ENCODE data around the gene DPH3. TPM values are rescaled to one million over a fixed set of nuclear protein-coding genes. Genes with fewer than 3 reads are reported as not detected.

DPH3 gene
- total RNA-seq, 3 donors from 2014 or later = 20.0 to 26.4 (median 21.0) TPM

- peak in 1 of 3 donors; percentile 75 for DNase-seq
- no peak overlapping the region for H3K4me3 ChIP-seq
- TF ChIP-seq CTCF (IDR thresholded peaks at IDR 0.05) = peak; percentile 26
- H3K4me1 ChIP-seq (ENCODE audit: low read depth) = no peaks in the 10 kb centered on the region
- H3K9me3 ChIP-seq = no peaks in the 10 kb centered on the region
- peak; percentile 51 for ATAC-seq
- intact Hi-C loops (cut with DNase I, micrococcal nuclease) = loop anchor here in 1 of 2 donors (10.0 kb wide), 1 partner anchor 265 kb away; no protein-coding TSS in a partner anchor
- no peaks in the 10 kb centered on the region for H3K36me3 ChIP-seq (ENCODE audit: low read depth)
Observed at GRCh38 chr3:16290007-16290826, 25.5 kb upstream of the DPH3 start.

- TF ChIP-seq CTCF (IDR thresholded peaks at IDR 0.05) = no peak
- H3K9me3 ChIP-seq = no peaks in the 10 kb centered on the region
- H3K4me1 ChIP-seq (ENCODE audit: low read depth) = no peaks in the 10 kb centered on the region
- ATAC-seq (no peak), DNase-seq (no peak)
- no peak overlapping the region for H3K4me3 ChIP-seq
- intact Hi-C loops (cut with DNase I, micrococcal nuclease) = loop anchor here in 1 of 2 donors (5.0 kb wide), 1 partner anchor 263 kb away; no protein-coding TSS in a partner anchor
- no peaks in the 10 kb centered on the region for H3K36me3 ChIP-seq (ENCODE audit: low read depth)
Observed at GRCh38 chr3:16289144-16289889, 24.6 kb upstream of the DPH3 start.

- ATAC-seq = peak; percentile 26
- H3K36me3 ChIP-seq (ENCODE audit: low read depth) = no peaks in the 10 kb centered on the region
- H3K4me3 ChIP-seq = no peak overlapping the region
- H3K4me1 ChIP-seq (ENCODE audit: low read depth) = no peaks in the 10 kb centered on the region
- no peak for TF ChIP-seq CTCF (IDR thresholded peaks at IDR 0.05)
- no peak for DNase-seq
- H3K9me3 ChIP-seq = no peaks in the 10 kb centered on the region
- intact Hi-C loops (cut with DNase I, micrococcal nuclease) = loop anchor here in 1 of 2 donors (5.0 kb wide), 1 partner anchor 264 kb away; no protein-coding TSS in a partner anchor
Observed at GRCh38 chr3:16288664-16289063, 23.9 kb upstream of the DPH3 start.

- intact Hi-C loops (cut with DNase I, micrococcal nuclease) = loop anchor here in 1 of 2 donors (5.0 kb wide), 1 partner anchor 265 kb away; no protein-coding TSS in a partner anchor
- ATAC-seq (peak; percentile 24), DNase-seq (no peak)
- Histone ChIP-seq H3K36me3 (ENCODE audit: low read depth) (no peaks in the 10 kb centered on the region), H3K4me3 (no peak overlapping the region), H3K9me3 (no peaks in the 10 kb centered on the region), H3K4me1 (ENCODE audit: low read depth) (no peaks in the 10 kb centered on the region)
- TF ChIP-seq CTCF (IDR thresholded peaks at IDR 0.05) = no peak
Observed at GRCh38 chr3:16286751-16287543, 22.2 kb upstream of the DPH3 start.

- Histone ChIP-seq H3K9me3 (no peaks in the 10 kb centered on the region), H3K4me3 (no peak overlapping the region), H3K36me3 (ENCODE audit: low read depth) (no peaks in the 10 kb centered on the region), H3K4me1 (ENCODE audit: low read depth) (no peaks in the 10 kb centered on the region)
- intact Hi-C loops (cut with DNase I, micrococcal nuclease) = loop anchor here in 1 of 2 donors (5.0 kb wide), 1 partner anchor 266 kb away; no protein-coding TSS in a partner anchor
- TF ChIP-seq CTCF (IDR thresholded peaks at IDR 0.05) = no peak
- ATAC-seq = peak; percentile 81
- DNase-seq = peak in 1 of 3 donors; percentile 31
Observed at GRCh38 chr3:16286161-16286560, 21.4 kb upstream of the DPH3 start.
